GM23338 (cell line): ENCODE measurements around the gene APOB.

Experiments
- CREB1 ChIP-seq: fragments of 250-450 bp; sonication (Bioruptor Pico); IDR thresholded peaks from 2 replicates; pipeline ENCODE4 v1.5.0; 2020; ENCODE audit warnings: low read depth, mild to moderate bottlenecking, moderate library complexity
- EZH2 ChIP-seq: fragments of 200-600 bp; sonication (generic); IDR thresholded peaks from one replicate; pipeline ENCODE4 v1.8.0; 2017; ENCODE audit warnings: antibody characterized with exemption, mild to moderate bottlenecking, low read depth; ENCODE audit not compliant: unreplicated experiment
- TF ChIP-seq, protein P1 (sequence below), 2 experiments: fragments of 200-600 bp in 1 of 2; sonication (generic) in 1 of 2; conservative IDR thresholded peaks; 2 replicates each; pipeline versions ENCODE4 v1.5.1 to v1.6.1; 2016 to 2017; ENCODE audit warnings: antibody characterized with exemption in 2 of 2, low read depth in 2 of 2, mild to moderate bottlenecking in 2 of 2, moderate library complexity in 1 of 2

DNA sequence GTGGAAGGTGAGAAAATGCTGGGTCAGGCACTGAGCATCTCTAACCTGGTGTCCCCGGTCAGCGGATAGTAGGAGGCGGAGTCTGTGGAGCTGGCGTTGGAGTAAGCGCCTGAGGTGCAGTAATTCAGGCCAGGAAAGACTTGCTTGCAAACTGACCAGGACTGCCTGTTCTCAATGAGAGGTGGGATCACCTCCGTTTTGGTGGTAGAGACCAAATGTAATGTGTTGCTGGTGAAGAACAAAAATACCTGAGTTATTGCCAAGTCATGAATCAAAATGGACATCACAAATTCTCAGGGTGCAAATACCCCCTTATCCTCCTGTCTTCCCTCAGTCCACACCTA, 24.2 kb downstream of the APOB start:
- TF ChIP-seq, protein P1, sequence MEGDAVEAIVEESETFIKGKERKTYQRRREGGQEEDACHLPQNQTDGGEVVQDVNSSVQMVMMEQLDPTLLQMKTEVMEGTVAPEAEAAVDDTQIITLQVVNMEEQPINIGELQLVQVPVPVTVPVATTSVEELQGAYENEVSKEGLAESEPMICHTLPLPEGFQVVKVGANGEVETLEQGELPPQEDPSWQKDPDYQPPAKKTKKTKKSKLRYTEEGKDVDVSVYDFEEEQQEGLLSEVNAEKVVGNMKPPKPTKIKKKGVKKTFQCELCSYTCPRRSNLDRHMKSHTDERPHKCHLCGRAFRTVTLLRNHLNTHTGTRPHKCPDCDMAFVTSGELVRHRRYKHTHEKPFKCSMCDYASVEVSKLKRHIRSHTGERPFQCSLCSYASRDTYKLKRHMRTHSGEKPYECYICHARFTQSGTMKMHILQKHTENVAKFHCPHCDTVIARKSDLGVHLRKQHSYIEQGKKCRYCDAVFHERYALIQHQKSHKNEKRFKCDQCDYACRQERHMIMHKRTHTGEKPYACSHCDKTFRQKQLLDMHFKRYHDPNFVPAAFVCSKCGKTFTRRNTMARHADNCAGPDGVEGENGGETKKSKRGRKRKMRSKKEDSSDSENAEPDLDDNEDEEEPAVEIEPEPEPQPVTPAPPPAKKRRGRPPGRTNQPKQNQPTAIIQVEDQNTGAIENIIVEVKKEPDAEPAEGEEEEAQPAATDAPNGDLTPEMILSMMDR (conservative IDR thresholded peaks at IDR 0.05; ENCODE audit: low read depth in 2 of 2), result no peak
- TF ChIP-seq EZH2 (no peak), CREB1 (CRISPR knock-in tag) (no peak)
